Measurements from ENCODE around the gene FBXL7. TPM values are rescaled to one million over a fixed set of nuclear protein-coding genes. Genes with fewer than 3 reads are reported as not detected.

Gene FBXL7
- total and polyA plus RNA-seq, 2 of the 8 experiments (the other 6 are each of a cell fraction or from before 2014, with no cell fraction given), result 17.7 to 17.8 TPM

DNA sequence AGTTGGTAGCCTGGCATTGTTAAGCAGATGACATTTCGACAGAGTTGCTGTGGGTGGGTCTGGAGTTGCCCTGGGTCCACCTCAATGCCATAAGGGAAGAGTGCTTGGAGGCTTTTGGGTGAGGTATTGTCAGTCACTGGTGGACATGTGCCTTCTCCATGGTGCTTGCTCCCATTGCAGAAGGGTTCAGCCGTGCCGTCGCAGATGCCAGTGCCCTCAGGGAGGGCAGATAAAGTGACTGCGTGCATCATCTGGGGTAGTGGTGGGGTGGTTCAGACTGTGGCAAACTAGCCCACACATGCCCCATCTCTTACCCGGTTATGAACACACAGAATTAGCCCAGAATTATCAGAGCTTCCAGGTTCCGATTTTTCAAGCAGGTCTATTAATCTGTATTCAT lies 71.6 kb downstream of the FBXL7 start (continued):
- TF ChIP-seq BCL11A (IDR thresholded peaks at IDR 0.05; ENCODE audit: low read depth in 2 of 2, low read length in 2 of 2), result no peak

Measured in H1 (cell line).